Cardiac fibroblast (primary cell): ENCODE data around the gene FGFR3.

Experiments
- DNase-seq, 2 donors: peaks; one replicate each; pipeline versions ENCODE4 v3.0.0 to v3.0.0-alpha.2; 2010; ENCODE audit warnings: low read depth in 2 of 2
- H3K4me3 ChIP-seq, 2 donors: replicated peaks in 1 of 2; 1 replicate in 1 of 2; 2 replicates in 1 of 2; pipeline ENCODE4 v1.5.1; 2011; ENCODE audit warnings: low read depth in 2 of 2, low read length in 2 of 2, mild to moderate bottlenecking in 2 of 2, moderate library complexity in 1 of 2
- TF ChIP-seq, protein P1 (sequence below): IDR thresholded peaks from one replicate; pipeline ENCODE4 v1.5.1; 2011; ENCODE audit warnings: low read depth, mild to moderate bottlenecking, low read length, inconsistent platforms

Gene FGFR3

GRCh38 chr4:1769692-1770091, 23.4 kb upstream of the FGFR3 start:
- TF ChIP-seq, protein P1, sequence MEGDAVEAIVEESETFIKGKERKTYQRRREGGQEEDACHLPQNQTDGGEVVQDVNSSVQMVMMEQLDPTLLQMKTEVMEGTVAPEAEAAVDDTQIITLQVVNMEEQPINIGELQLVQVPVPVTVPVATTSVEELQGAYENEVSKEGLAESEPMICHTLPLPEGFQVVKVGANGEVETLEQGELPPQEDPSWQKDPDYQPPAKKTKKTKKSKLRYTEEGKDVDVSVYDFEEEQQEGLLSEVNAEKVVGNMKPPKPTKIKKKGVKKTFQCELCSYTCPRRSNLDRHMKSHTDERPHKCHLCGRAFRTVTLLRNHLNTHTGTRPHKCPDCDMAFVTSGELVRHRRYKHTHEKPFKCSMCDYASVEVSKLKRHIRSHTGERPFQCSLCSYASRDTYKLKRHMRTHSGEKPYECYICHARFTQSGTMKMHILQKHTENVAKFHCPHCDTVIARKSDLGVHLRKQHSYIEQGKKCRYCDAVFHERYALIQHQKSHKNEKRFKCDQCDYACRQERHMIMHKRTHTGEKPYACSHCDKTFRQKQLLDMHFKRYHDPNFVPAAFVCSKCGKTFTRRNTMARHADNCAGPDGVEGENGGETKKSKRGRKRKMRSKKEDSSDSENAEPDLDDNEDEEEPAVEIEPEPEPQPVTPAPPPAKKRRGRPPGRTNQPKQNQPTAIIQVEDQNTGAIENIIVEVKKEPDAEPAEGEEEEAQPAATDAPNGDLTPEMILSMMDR: no peak
- H3K4me3 ChIP-seq: no peak overlapping the region

GRCh38 chr4:1770245-1770644, 22.8 kb upstream of the FGFR3 start:
- no peak for DNase-seq
- no peak overlapping the region for H3K4me3 ChIP-seq
- TF ChIP-seq, protein P1: no peak

More at GRCh38 chr4:1769692-1770091, 23.4 kb upstream of the FGFR3 start:
- DNase-seq: no peak

- no peak overlapping the region for H3K4me3 ChIP-seq
- no peak for DNase-seq
- TF ChIP-seq, protein P1: no peak
Measured at GRCh38 chr4:1770791-1771231, 22.3 kb upstream of the FGFR3 start.

DNA sequence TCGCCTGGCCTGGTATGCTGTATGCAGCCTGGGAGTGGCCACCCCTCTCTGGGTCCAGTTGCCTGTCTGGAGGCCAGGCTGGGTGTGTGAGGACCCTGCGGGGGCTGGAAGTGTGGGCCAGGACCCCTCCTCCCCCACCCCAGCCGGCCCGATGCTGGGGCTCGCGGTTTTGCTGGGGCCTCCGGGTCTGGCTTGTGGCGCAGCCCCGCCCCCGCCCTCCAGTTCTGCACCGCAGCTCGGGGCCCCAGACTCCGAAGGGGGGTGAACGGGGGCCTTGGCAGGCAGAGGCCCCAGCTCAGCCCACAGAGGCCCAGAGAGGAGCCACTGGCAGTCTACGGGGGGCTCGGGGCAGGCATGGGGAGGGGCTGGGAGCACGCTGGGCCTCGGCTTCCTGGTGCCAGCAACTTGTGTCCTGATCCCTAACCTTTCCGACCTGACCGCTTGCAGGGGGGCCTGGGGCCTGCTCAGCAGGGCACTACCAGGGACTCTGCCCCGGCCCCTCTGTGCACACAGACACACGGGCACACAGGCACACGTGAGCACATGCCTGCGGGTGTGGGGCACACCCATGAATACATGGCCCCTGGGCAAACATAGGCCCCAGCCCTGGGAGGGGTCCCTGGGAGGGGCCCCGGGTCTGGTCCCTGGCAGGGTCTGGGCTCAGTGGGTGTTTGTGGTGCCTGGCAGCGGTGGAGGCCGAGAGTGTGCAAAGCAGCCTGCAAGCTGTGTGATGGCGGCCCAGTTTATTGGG, 21.4 kb upstream of the FGFR3 start:
- no peak overlapping the region for H3K4me3 ChIP-seq
- DNase-seq: no peak
- TF ChIP-seq, protein P1: no peak

DNA sequence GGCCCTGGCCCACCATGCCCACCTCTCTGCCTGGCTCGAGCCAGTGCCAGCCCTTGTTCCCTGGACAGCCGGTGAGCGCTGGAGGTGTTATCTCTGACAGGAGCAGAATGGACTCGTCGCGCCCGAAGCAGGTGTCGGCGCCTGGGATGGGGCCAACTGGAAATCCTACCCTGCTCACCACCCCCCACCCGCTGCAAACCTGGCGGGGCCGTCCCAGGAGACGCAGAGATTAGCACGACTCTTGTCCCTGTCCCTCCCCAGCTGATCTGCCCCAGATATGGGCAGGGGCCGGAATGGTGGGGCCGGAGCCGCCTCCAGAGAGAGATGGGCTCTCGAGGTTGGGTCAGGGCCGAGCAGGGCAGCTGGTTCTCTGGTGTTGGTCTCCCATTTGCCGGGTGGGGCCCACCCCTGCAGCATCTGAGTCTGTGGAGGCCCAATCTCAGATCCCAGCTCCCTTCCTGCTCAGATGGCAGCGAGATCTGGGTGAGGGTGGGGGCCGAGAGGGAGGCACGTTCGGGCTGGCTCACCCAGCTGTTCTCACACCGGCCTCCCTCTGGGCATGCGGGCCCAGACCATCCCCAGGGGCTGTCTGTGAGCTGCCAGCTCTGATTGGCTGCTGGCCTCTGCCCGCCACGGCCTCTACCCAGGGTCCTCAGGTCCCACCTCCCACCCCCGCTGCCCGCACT, 20.1 kb upstream of the FGFR3 start:
- TF ChIP-seq, protein P1: no peak
- H3K4me3 ChIP-seq: no peak overlapping the region

DNA sequence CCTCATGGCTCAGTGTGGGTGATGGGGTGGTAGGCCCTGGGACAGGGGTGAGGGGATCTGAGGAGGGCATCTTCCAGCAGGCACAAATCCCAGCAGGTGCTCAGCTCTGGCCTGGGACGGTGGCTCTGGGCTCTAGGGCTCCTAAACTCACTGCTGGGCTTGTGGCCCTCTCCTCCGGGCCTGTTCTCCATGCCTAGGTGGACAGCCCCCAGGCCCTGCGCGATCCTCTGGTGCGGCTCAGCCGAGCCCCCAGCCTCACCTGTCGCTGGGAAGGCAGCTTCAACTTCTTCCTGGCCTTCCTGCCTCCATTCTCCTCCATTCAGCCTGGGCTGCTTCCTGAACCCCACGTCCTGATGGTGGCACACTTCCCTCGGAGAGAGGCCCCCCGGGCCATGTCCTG, 19.3 kb upstream of the FGFR3 start:
- no peak overlapping the region for H3K4me3 ChIP-seq
- TF ChIP-seq, protein P1: no peak
- no peak for DNase-seq

More for the DNA sequence above, 20.1 kb upstream of the FGFR3 start:
- no peak for DNase-seq
